ENCODE data around the gene FOCAD. TPM values are rescaled to one million over a fixed set of nuclear protein-coding genes. Genes with fewer than 3 reads are reported as not detected.

Gene FOCAD
- total RNA-seq, 2 donors from 2014 or later, result 32.0 to 76.1 TPM

DNA sequence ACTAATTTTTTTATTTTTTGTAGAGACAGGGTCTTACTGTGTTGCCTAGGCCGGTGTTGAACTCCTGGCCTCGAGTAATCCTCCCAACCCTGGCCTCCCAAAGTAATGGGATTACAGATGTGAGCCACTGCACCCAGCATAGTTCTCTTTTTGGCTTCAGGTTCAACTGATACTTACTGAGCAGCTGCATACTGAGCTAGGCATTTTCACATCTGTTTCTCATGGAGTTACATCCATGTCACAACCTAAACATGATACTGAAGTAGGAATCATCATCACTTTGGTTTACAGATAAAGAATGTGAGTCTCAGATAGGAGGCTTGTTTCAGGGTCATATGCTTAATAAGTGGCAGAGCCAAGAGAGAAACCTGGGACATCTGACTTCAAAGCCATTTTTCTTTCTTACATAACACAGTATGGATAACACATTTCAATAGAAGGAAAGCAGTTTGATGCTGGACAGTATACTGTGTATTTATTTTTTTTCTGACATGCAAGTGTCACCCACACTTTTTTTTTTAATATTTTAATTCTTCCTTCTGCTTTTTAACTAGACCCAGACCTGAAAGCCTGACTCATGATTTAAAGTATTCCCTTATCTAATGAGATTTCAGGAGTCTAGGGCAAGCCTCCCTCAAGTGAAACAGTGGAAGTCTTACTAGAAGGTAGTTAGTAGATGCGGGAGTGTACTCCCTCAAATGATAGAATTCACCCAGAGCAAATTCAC, 256.6 kb downstream of the FOCAD start:
- Histone ChIP-seq H3K36me3 (no peaks in the 10 kb centered on the region), H3K4me3 (no peak overlapping the region), H3K9me3 (no peaks in the 10 kb centered on the region), H3K4me1 (replicated peaks) (no peaks in the 10 kb centered on the region), H3K27me3 (replicated peaks; ENCODE audit: insufficient read depth) (no peaks in the 10 kb centered on the region), H3K27ac (no peak overlapping the region)
- TF ChIP-seq CTCF (IDR thresholded peaks at IDR 0.05), result no peak
- TF ChIP-seq POLR2A (IDR thresholded peaks at IDR 0.05), result no peak
- TF ChIP-seq POLR2AphosphoS5 (IDR thresholded peaks at IDR 0.05), result no peak
- no peak for DNase-seq (ENCODE audit: low spot score)
- WGBS, result 64% methylated on average over 3 of the region's 3 CpGs
- intact Hi-C loops (cut with DNase I), result loop anchor here (2.0 to 5.0 kb wide), 4 partner anchors 172 to 1013 kb away; no protein-coding TSS in a partner anchor

DNA sequence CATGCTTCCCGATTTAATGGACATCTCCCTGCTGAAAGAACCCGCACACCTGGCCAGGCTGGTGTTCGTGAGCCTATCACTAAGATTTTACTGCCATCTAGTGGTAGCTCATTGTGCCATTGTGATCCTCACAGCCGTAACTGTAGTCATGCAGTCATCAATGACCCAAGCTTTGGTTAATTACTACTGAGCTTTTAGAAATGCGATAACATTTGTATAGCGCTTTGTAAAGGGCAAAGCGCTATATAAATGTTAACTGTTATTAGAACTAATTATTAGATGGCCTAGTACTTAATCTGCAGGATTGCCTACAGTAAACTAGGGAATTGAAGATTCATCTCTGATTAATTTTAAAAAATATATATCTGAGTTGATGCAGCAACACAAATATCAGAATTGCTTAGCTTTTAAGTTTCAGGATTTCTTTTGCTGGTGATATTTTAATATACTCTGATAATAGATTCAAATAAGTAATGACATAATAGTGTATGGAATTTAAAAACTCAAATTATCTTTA, 257.2 kb downstream of the FOCAD start:
- TF ChIP-seq CTCF (IDR thresholded peaks at IDR 0.05), result peak; percentile 56 to 81 (median 80)
- TF ChIP-seq POLR2A (IDR thresholded peaks at IDR 0.05), result no peak
- peak; percentile 29 for TF ChIP-seq POLR2AphosphoS5 (IDR thresholded peaks at IDR 0.05)
- Histone ChIP-seq H3K27ac (no peak overlapping the region), H3K4me1 (replicated peaks) (no peaks in the 10 kb centered on the region), H3K9me3 (no peaks in the 10 kb centered on the region), H3K36me3 (no peaks in the 10 kb centered on the region), H3K4me3 (no peak overlapping the region), H3K27me3 (replicated peaks; ENCODE audit: insufficient read depth) (no peaks in the 10 kb centered on the region)
- intact Hi-C loops (cut with DNase I), result loop anchor here (2.0 to 5.0 kb wide), 4 partner anchors 171 to 1014 kb away; no protein-coding TSS in a partner anchor
- WGBS, result 4% methylated on average over 7 of the region's 7 CpGs
- peak; percentile 67 for DNase-seq (ENCODE audit: low spot score)

GRCh38 chr9:20944507-20944906, 260.4 kb downstream of the FOCAD start:
- Histone ChIP-seq H3K9me3 (no peaks in the 10 kb centered on the region), H3K4me1 (replicated peaks) (no peaks in the 10 kb centered on the region), H3K27ac (no peak overlapping the region), H3K36me3 (no peaks in the 10 kb centered on the region), H3K4me3 (no peak overlapping the region), H3K27me3 (replicated peaks; ENCODE audit: insufficient read depth) (no peaks in the 10 kb centered on the region)
- WGBS, result 84% methylated on average over 10 of the region's 10 CpGs
- intact Hi-C loops (cut with DNase I), result loop anchor here (5.0 kb wide), 3 partner anchors 168 to 1017 kb away; no protein-coding TSS in a partner anchor
- DNase-seq (ENCODE audit: low spot score), result no peak
- TF ChIP-seq CTCF (IDR thresholded peaks at IDR 0.05) (no peak), POLR2A (IDR thresholded peaks at IDR 0.05) (no peak)

DNA sequence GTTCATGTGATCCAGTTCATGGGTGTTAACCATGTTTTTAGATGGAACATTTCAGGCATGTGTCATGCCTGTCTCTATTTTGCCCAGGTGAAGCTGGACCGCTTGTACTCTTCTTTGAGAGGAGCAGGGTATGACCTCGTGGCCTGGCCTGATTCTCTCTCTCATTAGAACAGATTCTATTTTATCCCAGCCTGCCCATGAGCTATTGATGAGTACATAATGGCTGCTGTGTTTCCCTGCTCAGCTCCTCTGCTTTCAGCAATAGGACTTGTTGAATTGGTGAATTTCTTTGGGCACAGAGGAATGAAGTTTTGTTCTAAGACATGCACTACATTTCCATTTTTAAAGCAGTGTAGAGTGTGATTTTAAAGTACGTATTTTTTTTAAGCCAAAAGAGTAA, 261.2 kb downstream of the FOCAD start:
- intact Hi-C loops (cut with DNase I), result no loop called here
- no peak for DNase-seq (ENCODE audit: low spot score)
- TF ChIP-seq POLR2AphosphoS5 (IDR thresholded peaks at IDR 0.05) (no peak), POLR2A (IDR thresholded peaks at IDR 0.05) (no peak), CTCF (IDR thresholded peaks at IDR 0.05) (no peak)
- Histone ChIP-seq H3K27ac (no peak overlapping the region), H3K27me3 (replicated peaks; ENCODE audit: insufficient read depth) (no peaks in the 10 kb centered on the region), H3K9me3 (no peaks in the 10 kb centered on the region), H3K4me3 (no peak overlapping the region), H3K4me1 (replicated peaks) (no peaks in the 10 kb centered on the region), H3K36me3 (no peaks in the 10 kb centered on the region)
- 91% methylated on average over 3 of the region's 3 CpGs for WGBS

GRCh38 chr9:20945856-20946255, 261.8 kb downstream of the FOCAD start:
- Histone ChIP-seq H3K36me3 (no peaks in the 10 kb centered on the region), H3K27ac (no peak overlapping the region), H3K27me3 (replicated peaks; ENCODE audit: insufficient read depth) (no peaks in the 10 kb centered on the region), H3K9me3 (no peaks in the 10 kb centered on the region), H3K4me3 (no peak overlapping the region), H3K4me1 (replicated peaks) (no peaks in the 10 kb centered on the region)
- intact Hi-C loops (cut with DNase I), result no loop called here
- no peak for DNase-seq (ENCODE audit: low spot score)
- TF ChIP-seq POLR2A (IDR thresholded peaks at IDR 0.05), result no peak
- no peak for TF ChIP-seq CTCF (IDR thresholded peaks at IDR 0.05)
- TF ChIP-seq POLR2AphosphoS5 (IDR thresholded peaks at IDR 0.05), result no peak
- 88% methylated on average over 2 of the region's 2 CpGs for WGBS

Measured in prostate gland (tissue), 2 donors.